H9 (cell line): ENCODE results near the gene EPN1. TPM values are rescaled to one million over a fixed set of nuclear protein-coding genes. Genes with fewer than 3 reads are reported as not detected.

Experiments
- DNase-seq: peaks from one replicate; pipeline ENCODE4 v3.0.0-alpha.2; 2017
- H2AFZ ChIP-seq: one replicate; pipeline ENCODE4 v1.6.1; 2013; ENCODE audit warnings: mild to moderate bottlenecking, low read length, control low read depth, moderate library complexity
- H2AK5ac ChIP-seq: 2 replicates; pipeline ENCODE4 v1.6.1; 2013; ENCODE audit warnings: low read length, control low read depth, mixed read lengths; ENCODE audit not compliant: insufficient read length
- H2BK120ac ChIP-seq: one replicate; pipeline ENCODE4 v1.6.1; 2013; ENCODE audit warnings: low read depth, mild to moderate bottlenecking, low read length, control low read depth, inconsistent platforms; ENCODE audit not compliant: poor library complexity, severe bottlenecking
- H2BK12ac ChIP-seq: 2 replicates; pipeline ENCODE4 v1.6.1; 2013; ENCODE audit warnings: low read length, control low read depth, mixed read lengths, low read depth; ENCODE audit not compliant: insufficient read length
- H2BK15ac ChIP-seq: 2 replicates; pipeline ENCODE4 v1.6.1; 2013; ENCODE audit warnings: low read depth, low read length, control low read depth
- H2BK20ac ChIP-seq: one replicate; pipeline ENCODE4 v1.6.1; 2013; ENCODE audit warnings: low read depth, mild to moderate bottlenecking, low read length, control low read depth, inconsistent platforms; ENCODE audit not compliant: poor library complexity, severe bottlenecking
- H2BK5ac ChIP-seq: 2 replicates; pipeline ENCODE4 v1.6.1; 2013; ENCODE audit warnings: low read length, control low read depth, mixed read lengths; ENCODE audit not compliant: insufficient read length
- H3K14ac ChIP-seq: 2 replicates; pipeline ENCODE4 v1.6.1; 2013; ENCODE audit warnings: low read length, control low read depth; ENCODE audit not compliant: insufficient read depth
- H3K18ac ChIP-seq: 2 replicates; pipeline ENCODE4 v1.6.1; 2013; ENCODE audit warnings: low read depth, mild to moderate bottlenecking, mixed read lengths, low read length, control low read depth; ENCODE audit not compliant: insufficient read length
- H3K23ac ChIP-seq: 2 replicates; pipeline ENCODE4 v1.6.1; 2013; ENCODE audit warnings: low read length, control low read depth, mixed read lengths, low read depth; ENCODE audit not compliant: insufficient read length
- H3K23me2 ChIP-seq: 2 replicates; pipeline ENCODE4 v1.6.1; 2013; ENCODE audit warnings: low read depth, mild to moderate bottlenecking, mixed read lengths, low read length, control low read depth; ENCODE audit not compliant: insufficient read length, poor library complexity, severe bottlenecking
- H3K27ac ChIP-seq: 2 replicates; pipeline ENCODE4 v1.5.1; 2013; ENCODE audit warnings: low read length, control low read depth, mixed read lengths, low read depth; ENCODE audit not compliant: insufficient read length
- H3K27me3 ChIP-seq: 2 replicates; pipeline ENCODE4 v1.6.1; 2013; ENCODE audit warnings: low read length, control low read depth, inconsistent platforms; ENCODE audit not compliant: insufficient read depth
- H3K4ac ChIP-seq: 2 replicates; pipeline ENCODE4 v1.6.1; 2013; ENCODE audit warnings: low read depth, mild to moderate bottlenecking, control low read depth, inconsistent platforms, low read length, moderate library complexity
- H3K4me1 ChIP-seq: 2 replicates; pipeline ENCODE4 v1.6.1; 2013; ENCODE audit warnings: low read length, control low read depth, inconsistent platforms; ENCODE audit not compliant: insufficient read depth
- H3K4me2 ChIP-seq: 2 replicates; pipeline ENCODE4 v1.6.1; 2013; ENCODE audit warnings: low read length, control low read depth, mixed read lengths; ENCODE audit not compliant: insufficient read length, insufficient read depth
- H3K56ac ChIP-seq: 2 replicates; pipeline ENCODE4 v1.6.1; 2013; ENCODE audit warnings: low read depth, mild to moderate bottlenecking, mixed read lengths, low read length, control low read depth; ENCODE audit not compliant: insufficient read length
- H3K79me1 ChIP-seq: 2 replicates; pipeline ENCODE4 v1.6.1; 2013; ENCODE audit warnings: low read depth, mild to moderate bottlenecking, moderate library complexity, low read length, control low read depth, inconsistent platforms; ENCODE audit not compliant: insufficient read depth, poor library complexity, severe bottlenecking
- H3K79me2 ChIP-seq: 2 replicates; pipeline ENCODE4 v1.6.1; 2013; ENCODE audit warnings: low read length, control low read depth, inconsistent platforms; ENCODE audit not compliant: insufficient read depth
- H3K9ac ChIP-seq: 2 replicates; pipeline ENCODE4 v1.6.1; 2013; ENCODE audit warnings: low read length, control low read depth, mixed read lengths; ENCODE audit not compliant: insufficient read length; ENCODE audit errors: extremely low read depth
- H3K9me3 ChIP-seq: one replicate; pipeline ENCODE4 v1.6.1; 2013; ENCODE audit warnings: low read depth, low read length, inconsistent platforms; ENCODE audit not compliant: control insufficient read depth
- H3T11ph ChIP-seq: one replicate; pipeline ENCODE4 v1.6.1; 2013; ENCODE audit warnings: mild to moderate bottlenecking, low read length, control low read depth, inconsistent platforms
- H4K20me1 ChIP-seq: one replicate; pipeline ENCODE4 v1.6.1; 2013; ENCODE audit not compliant: control insufficient read depth, insufficient read length, insufficient read depth
- H4K5ac ChIP-seq: 2 replicates; pipeline ENCODE4 v1.6.1; 2013; ENCODE audit warnings: low read depth, mild to moderate bottlenecking, mixed read lengths, low read length, control low read depth; ENCODE audit not compliant: insufficient read length
- H4K8ac ChIP-seq: replicated peaks from 2 replicates; pipeline ENCODE4 v1.6.1; 2013; ENCODE audit warnings: low read length, control low read depth, mixed read lengths, low read depth; ENCODE audit not compliant: insufficient read length
- H4K91ac ChIP-seq: 2 replicates; pipeline ENCODE4 v1.6.1; 2013; ENCODE audit warnings: low read depth, mild to moderate bottlenecking, moderate library complexity, mixed read lengths, low read length, control low read depth; ENCODE audit not compliant: insufficient read length
- H3K27ac Mint-ChIP-seq, 3 experiments: 2 replicates in 2 of 3; 3 replicates in 1 of 3; pipeline ENCODE4 v1.8.0; 2020 to 2021; ENCODE audit warnings: mixed read lengths in 3 of 3, mild to moderate bottlenecking in 1 of 3, moderate library complexity in 1 of 3
- H3K27me3 Mint-ChIP-seq: 2 replicates; pipeline ENCODE4 v1.8.0; 2021; ENCODE audit warnings: low read depth, mild to moderate bottlenecking, moderate library complexity, mixed read lengths
- H3K36me3 Mint-ChIP-seq, 3 experiments: 2 replicates in 2 of 3; 3 replicates in 1 of 3; pipeline ENCODE4 v1.8.0; 2020 to 2021; ENCODE audit warnings: low read depth in 3 of 3, mixed read lengths in 3 of 3; ENCODE audit not compliant: insufficient read depth in 1 of 3
- H3K4me1 Mint-ChIP-seq, 2 experiments: 2 replicates each; pipeline ENCODE4 v1.8.0; 2020; ENCODE audit warnings: mixed read lengths in 2 of 2
- H3K4me3 Mint-ChIP-seq, 2 experiments: 2 replicates in 1 of 2; 3 replicates in 1 of 2; pipeline ENCODE4 v1.8.0; 2020 to 2021; ENCODE audit warnings: mild to moderate bottlenecking in 2 of 2, mixed read lengths in 2 of 2, moderate library complexity in 1 of 2
- H3K9me3 Mint-ChIP-seq, 2 experiments: 2 replicates in 1 of 2; 3 replicates in 1 of 2; pipeline ENCODE4 v1.8.0; 2020; ENCODE audit warnings: mild to moderate bottlenecking in 2 of 2, mixed read lengths in 2 of 2, moderate library complexity in 1 of 2
- CTCF ChIP-seq: fragments of 200-600 bp; sonication (generic); conservative IDR thresholded peaks from 3 replicates; pipeline ENCODE4 v1.8.0; 2021; ENCODE audit warnings: antibody characterized with exemption, mild to moderate bottlenecking
- WGBS: extraction: QIAGEN DNeasy Blood & Tissue Kit; methylation state at CpG from one replicate; pipeline ENCODE4 v1.1.7; 2013; ENCODE audit warnings: missing lambda C conversion rate, low lambda C conversion rate, mixed read lengths; ENCODE audit not compliant: insufficient read length; ENCODE audit errors: extremely low coverage; 5-methylcytosine and 5-hydroxymethylcytosine counted together
- total RNA-seq: library from RNA; stranded (reverse); gene quantifications from 2 replicates; pipeline ENCODE4 v1.2.1, GENCODE V29; 2021

Gene EPN1
- total RNA-seq, 1 experiment from 2014 or later = 159 TPM

- Histone ChIP-seq H2BK120ac (no peak overlapping the region), H2BK12ac (no peak overlapping the region), H2BK20ac (no peak overlapping the region), H3K79me1 (peaks cover 3% of the 10 kb centered on the region), H3K4me1 (no peaks in the 10 kb centered on the region), H3K18ac (no peak overlapping the region), H3K9me3 (no peaks in the 10 kb centered on the region), H4K20me1 (peaks cover 5% of the 10 kb centered on the region), H3K4ac (no peak overlapping the region), H2AK5ac (no peak overlapping the region), H3K23ac (no peak overlapping the region), H3K56ac (no peak overlapping the region), H2BK5ac (no peak overlapping the region), H3K4me2 (no peak overlapping the region), H2AFZ (no peak overlapping the region), H4K5ac (no peak overlapping the region), H4K91ac (no peak overlapping the region), H3K14ac (no peak overlapping the region), H3K79me2 (peaks cover 1% of the 10 kb centered on the region; the same call in 1 of the 2 replicates), H3T11ph (no peak overlapping the region), H2BK15ac (no peak overlapping the region), H4K8ac (no peak overlapping the region), H3K27ac (no peak overlapping the region), H3K23me2 (peaks cover 25% of the 10 kb centered on the region), H3K9ac (no peak overlapping the region), H3K27me3 (no peaks in the 10 kb centered on the region)
- Mint-ChIP-seq H3K4me1 (peaks cover 14 to 21% of the 10 kb centered on the region in 2 experiments), H3K36me3 (peaks cover 16 to 50% (median 41%) of the 10 kb centered on the region in 3 experiments), H3K27ac (no peak overlapping the region; a peak in 1 of 7 replicates), H3K4me3 (peak overlapping the region; percentile 72 to 83; a peak in 4 of 5 replicates), H3K27me3 (no peaks in the 10 kb centered on the region; the same call in 1 of the 2 replicates), H3K9me3 (peaks cover 0 to 3% of the 10 kb centered on the region in 2 experiments; a peak in 2 of 5 replicates)
- no peak for DNase-seq
- WGBS = no CpG with 5 or more reads among the region's 17 CpGs
- no peak for TF ChIP-seq CTCF
These were observed 25.5 kb upstream of the EPN1 start for GRCh38 chr19:55649268-55650125.
